ENCODE measurements around the gene RAB11A.

- TF ChIP-seq CTCF (conservative IDR thresholded peaks at IDR 0.05 in 1 of 2, IDR thresholded peaks at IDR 0.05 in 1 of 2; ENCODE audit: low read depth in 1 of 2, low read length in 2 of 2), result no peak
- TF ChIP-seq EZH2 (IDR thresholded peaks at IDR 0.05; ENCODE audit: low read length, missing control alignments), result no peak
Observed at GRCh38 chr15:65835447-65835846, 33.8 kb upstream of the RAB11A start.

Data from fibroblast of lung (primary cell).